ENCODE data around the gene NTS. TPM values are rescaled to one million over a fixed set of nuclear protein-coding genes. Genes with fewer than 3 reads are reported as not detected.

NTS gene
- total and polyA plus RNA-seq, 2 of the 4 experiments (the other 2 are of a cell fraction), result not detected

DNA sequence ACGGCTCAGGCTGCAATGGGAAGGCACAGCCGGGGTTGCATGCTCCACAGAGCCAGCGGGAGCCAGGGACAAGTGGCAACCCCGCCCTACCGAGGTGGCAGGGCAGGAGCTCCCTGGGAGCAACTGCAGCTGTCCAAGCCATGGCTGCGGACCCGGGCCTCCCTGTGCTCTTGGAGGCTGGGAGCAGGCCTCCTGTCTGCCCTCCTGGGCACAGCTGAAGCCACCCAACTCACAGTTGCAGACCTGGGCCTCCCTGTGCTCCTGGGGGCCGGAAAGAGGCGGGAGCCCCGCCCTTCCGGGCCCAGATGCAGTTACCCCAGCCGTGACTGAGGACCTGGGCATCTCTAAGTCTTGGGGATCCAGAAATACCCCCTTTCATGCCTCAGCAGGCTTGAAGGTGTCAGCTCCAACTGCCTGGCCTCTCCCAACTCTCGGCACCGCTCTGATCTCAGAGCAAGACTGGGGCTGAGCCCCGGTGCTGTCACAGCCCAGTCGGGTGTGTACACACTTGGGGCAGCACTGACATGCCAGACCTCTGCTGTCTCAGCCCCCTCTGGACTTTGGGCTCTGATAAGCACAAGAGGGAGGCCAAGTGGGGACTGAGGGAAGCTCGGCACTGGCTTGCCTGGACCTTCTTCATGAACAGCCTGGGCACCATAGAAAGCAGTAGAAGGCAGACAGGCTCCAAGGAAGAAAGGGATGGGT is 30.3 kb upstream of the NTS start:
- Histone ChIP-seq H4K8ac (ENCODE audit: low read depth in 2 of 2, low read length in 2 of 2) (no peak overlapping the region), H3K23ac (ENCODE audit: low read depth, low read length) (no peak overlapping the region), H3K14ac (replicated peaks; ENCODE audit: low read depth, low read length) (no peak overlapping the region), H3K9ac (ENCODE audit: low read depth, low read length) (no peak overlapping the region), H3K4me2 (ENCODE audit: low read depth, low read length) (no peak overlapping the region), H3K27ac (ENCODE audit: insufficient read depth, low read length) (no peak overlapping the region), H3K4me1 (ENCODE audit: control insufficient read depth, insufficient read depth, low read length) (no peaks in the 10 kb centered on the region), H2BK5ac (ENCODE audit: low read depth, low read length, poor library complexity, severe bottlenecking) (no peak overlapping the region), H2AK9ac (replicated peaks; ENCODE audit: low read depth, low read length, poor library complexity) (no peak overlapping the region), H3K9me3 (ENCODE audit: control insufficient read depth, insufficient read depth, low read length) (no peaks in the 10 kb centered on the region), H4K20me1 (ENCODE audit: insufficient read depth, low read length) (no peaks in the 10 kb centered on the region), H3K18ac (ENCODE audit: low read depth, low read length) (no peak overlapping the region), H3K56ac (ENCODE audit: extremely low read depth, insufficient read depth, low read length) (no peak overlapping the region), H3K4ac (ENCODE audit: low read depth, low read length) (no peak overlapping the region), H3K79me1 (ENCODE audit: low read depth in 1 of 2, low read length in 2 of 2) (no peaks in the 10 kb centered on the region), H2BK15ac (ENCODE audit: low read depth, low read length) (no peak overlapping the region), H2AK5ac (ENCODE audit: low read depth, low read length) (no peak overlapping the region), H3K36me3 (ENCODE audit: control insufficient read depth, insufficient read depth, low read length) (no peaks in the 10 kb centered on the region), H2BK120ac (ENCODE audit: low read depth, low read length) (no peak overlapping the region), H3K27me3 (ENCODE audit: control insufficient read depth, insufficient read depth, low read length) (no peaks in the 10 kb centered on the region), H3K4me3 (ENCODE audit: insufficient read depth, low read depth, low read length) (no peak overlapping the region), H3K9me1 (ENCODE audit: insufficient read depth, low read length) (no peaks in the 10 kb centered on the region), H2AFZ (replicated peaks; ENCODE audit: low read length, poor library complexity) (no peak overlapping the region), H2BK20ac (ENCODE audit: low read depth, low read length) (no peak overlapping the region), H4K91ac (ENCODE audit: insufficient read depth, low read depth, low read length) (no peak overlapping the region), H4K5ac (ENCODE audit: low read depth, low read length) (no peak overlapping the region)
- dilution Hi-C loops (cut with HindIII; ENCODE audit: low sequenced_read_pairs, unreplicated experiment), result no loop called here
- intact Hi-C loops (cut with micrococcal nuclease), result no loop called here
- TF ChIP-seq FOS (IDR thresholded peaks at IDR 0.05; ENCODE audit: low read depth, low read length), result no peak
- no peak for TF ChIP-seq CEBPB (IDR thresholded peaks at IDR 0.05; ENCODE audit: low read depth, low read length)
- TF ChIP-seq, protein P1, sequence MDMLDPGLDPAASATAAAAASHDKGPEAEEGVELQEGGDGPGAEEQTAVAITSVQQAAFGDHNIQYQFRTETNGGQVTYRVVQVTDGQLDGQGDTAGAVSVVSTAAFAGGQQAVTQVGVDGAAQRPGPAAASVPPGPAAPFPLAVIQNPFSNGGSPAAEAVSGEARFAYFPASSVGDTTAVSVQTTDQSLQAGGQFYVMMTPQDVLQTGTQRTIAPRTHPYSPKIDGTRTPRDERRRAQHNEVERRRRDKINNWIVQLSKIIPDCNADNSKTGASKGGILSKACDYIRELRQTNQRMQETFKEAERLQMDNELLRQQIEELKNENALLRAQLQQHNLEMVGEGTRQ (IDR thresholded peaks at IDR 0.05; ENCODE audit: low read depth, low read length), result no peak
- WGBS, 2 experiments (ENCODE audit: extremely low coverage in 2 of 2, insufficient read length in 1 of 2), result 77% methylated on average over 3 of the region's 17 CpGs; no CpG with 5 or more reads in 1 of the 2 experiments
- CTCF ChIA-PET, result interaction anchor here (0.5 kb wide), 1 partner anchor 66 kb away, joined by 3 read pairs; no protein-coding TSS in a partner anchor
- DNase-seq, result no peak
- in situ Hi-C loops (cut with MboI; ENCODE audit: low sequenced_read_pairs), result no loop called here
- POLR2A ChIA-PET (ENCODE audit: unreplicated experiment), result no interaction called here
- no TSS peak for BruUV-seq (replicated peaks)
- no peak for ATAC-seq (ENCODE audit: low read depth)

Measured in IMR-90 (cell line).